Measurements from ENCODE around the gene PKD1L1.

DNA sequence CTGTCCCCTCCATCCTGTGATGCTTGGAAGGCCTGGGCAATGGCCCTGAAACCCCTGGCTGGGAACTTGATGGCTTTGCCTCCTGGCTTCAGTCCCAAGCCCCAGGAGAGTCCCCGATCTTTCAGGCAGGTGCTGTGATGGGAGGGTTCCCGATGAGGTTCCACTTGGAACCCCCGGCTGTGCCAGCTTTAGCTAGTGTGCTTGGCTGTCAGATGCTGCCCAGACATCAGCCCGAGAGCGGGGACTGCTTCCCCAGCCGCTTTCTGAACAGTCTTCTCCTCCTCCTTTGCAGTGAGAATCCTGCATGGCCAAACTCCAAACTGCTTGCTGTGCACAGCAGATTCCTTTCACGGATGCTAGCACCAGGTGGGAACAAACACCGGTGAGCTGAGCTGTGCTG, 58.1 kb downstream of the PKD1L1 start:
- TF ChIP-seq, protein P1, sequence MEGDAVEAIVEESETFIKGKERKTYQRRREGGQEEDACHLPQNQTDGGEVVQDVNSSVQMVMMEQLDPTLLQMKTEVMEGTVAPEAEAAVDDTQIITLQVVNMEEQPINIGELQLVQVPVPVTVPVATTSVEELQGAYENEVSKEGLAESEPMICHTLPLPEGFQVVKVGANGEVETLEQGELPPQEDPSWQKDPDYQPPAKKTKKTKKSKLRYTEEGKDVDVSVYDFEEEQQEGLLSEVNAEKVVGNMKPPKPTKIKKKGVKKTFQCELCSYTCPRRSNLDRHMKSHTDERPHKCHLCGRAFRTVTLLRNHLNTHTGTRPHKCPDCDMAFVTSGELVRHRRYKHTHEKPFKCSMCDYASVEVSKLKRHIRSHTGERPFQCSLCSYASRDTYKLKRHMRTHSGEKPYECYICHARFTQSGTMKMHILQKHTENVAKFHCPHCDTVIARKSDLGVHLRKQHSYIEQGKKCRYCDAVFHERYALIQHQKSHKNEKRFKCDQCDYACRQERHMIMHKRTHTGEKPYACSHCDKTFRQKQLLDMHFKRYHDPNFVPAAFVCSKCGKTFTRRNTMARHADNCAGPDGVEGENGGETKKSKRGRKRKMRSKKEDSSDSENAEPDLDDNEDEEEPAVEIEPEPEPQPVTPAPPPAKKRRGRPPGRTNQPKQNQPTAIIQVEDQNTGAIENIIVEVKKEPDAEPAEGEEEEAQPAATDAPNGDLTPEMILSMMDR (IDR thresholded peaks at IDR 0.05) = no peak
- TF ChIP-seq POLR2A (IDR thresholded peaks at IDR 0.05) (no peak), POLR2AphosphoS5 (IDR thresholded peaks at IDR 0.05) (no peak), EP300 (IDR thresholded peaks at IDR 0.05; ENCODE audit: low read depth) (no peak)

All from transverse colon (tissue), 4 donors.